HG03521 (cell line): Measurements from ENCODE around the gene PLEKHB1.
"Not testable (repeated sequence)": the region's sequence is repeated elsewhere in the genome, so short reads cannot be mapped to it uniquely, and the experiment has no call there.

Experiments used
- ATAC-seq: cut with Tn5 transposase; IDR thresholded peaks from one replicate; pipeline ENCODE4 v1.9.1; 2021; ENCODE audit warnings: mild to moderate bottlenecking, moderate library complexity; ENCODE audit not compliant: unreplicated experiment

Gene PLEKHB1

GRCh38 chr11:73671701-73672100, 25.3 kb downstream of the PLEKHB1 start:
- ATAC-seq: no peak

- ATAC-seq: not testable (repeated sequence)
Measured at GRCh38 chr11:73676552-73676951, 30.2 kb downstream of the PLEKHB1 start.

GRCh38 chr11:73680687-73681086, 34.3 kb downstream of the PLEKHB1 start:
- ATAC-seq: no peak

GRCh38 chr11:73693899-73694525, 47.6 kb downstream of the PLEKHB1 start:
- no peak for ATAC-seq

- no peak for ATAC-seq
Measured at GRCh38 chr11:73705053-73705452, 58.7 kb downstream of the PLEKHB1 start.

- no peak for ATAC-seq
Measured at GRCh38 chr11:73710964-73711363, 64.6 kb downstream of the PLEKHB1 start.
